NCI-H345 treated with DMSO at 0.1 percent for 48 hours (cell line): ENCODE data around the gene INSIG1.

ENCODE experiments used
- DNase-seq: peaks from one replicate; lab custom pipeline; 2025; ENCODE audit not compliant: unreplicated experiment; lab: John Stamatoyannopoulos, UW

Gene INSIG1

GRCh38 chr7:155299535-155300202 is 2.0 kb downstream of the INSIG1 start:
- DNase-seq: no peak

- no peak for DNase-seq
These were observed 3.2 kb downstream of the INSIG1 start for GRCh38 chr7:155300641-155301452.

GRCh38 chr7:155303039-155303593 is 5.4 kb downstream of the INSIG1 start:
- DNase-seq: no peak

- no peak for DNase-seq
These were observed 6.2 kb downstream of the INSIG1 start for GRCh38 chr7:155303897-155304296.

- DNase-seq: no peak
These were observed 7.7 kb downstream of the INSIG1 start for GRCh38 chr7:155305231-155305904.

GRCh38 chr7:155306673-155307470 is 9.2 kb downstream of the INSIG1 start:
- DNase-seq: no peak

GRCh38 chr7:155308330-155309020 is 10.8 kb downstream of the INSIG1 start:
- no peak for DNase-seq

- DNase-seq: no peak
These were observed 11.3 kb downstream of the INSIG1 start for GRCh38 chr7:155309021-155309338.

GRCh38 chr7:155310425-155311114 is 12.9 kb downstream of the INSIG1 start:
- no peak for DNase-seq

GRCh38 chr7:155311826-155312537 is 14.3 kb downstream of the INSIG1 start:
- DNase-seq: no peak

GRCh38 chr7:155312633-155313032 is 15.0 kb downstream of the INSIG1 start:
- no peak for DNase-seq

- no peak for DNase-seq
These were observed 15.4 kb downstream of the INSIG1 start for GRCh38 chr7:155313096-155313495.

- no peak for DNase-seq
These were observed 18.3 kb downstream of the INSIG1 start for GRCh38 chr7:155315977-155316376.

- DNase-seq: no peak
These were observed 18.9 kb downstream of the INSIG1 start for GRCh38 chr7:155316427-155317113.

- DNase-seq: no peak
These were observed 19.4 kb downstream of the INSIG1 start for GRCh38 chr7:155317114-155317434.

GRCh38 chr7:155318245-155318644 is 20.6 kb downstream of the INSIG1 start:
- no peak for DNase-seq

- DNase-seq: no peak
These were observed 24.9 kb downstream of the INSIG1 start for GRCh38 chr7:155322530-155322929.

GRCh38 chr7:155323001-155323638 is 25.4 kb downstream of the INSIG1 start:
- no peak for DNase-seq
